Naive thymus-derived CD8-positive, alpha-beta T cell (primary cell): Measurements from ENCODE around the gene ARHGDIG. TPM values are rescaled to one million over a fixed set of nuclear protein-coding genes. Genes with fewer than 3 reads are reported as not detected.
A peak's percentile ranks its signal among the peaks of the same experiment; 100 is the strongest.
"Not testable (repeated sequence)": the region's sequence is repeated elsewhere in the genome, so short reads cannot be mapped to it uniquely, and the experiment has no call there.

Source experiments
- ATAC-seq, 2 donors: fragments of 150-1000 bp; cut with Tn5 transposase in 1 of 2; sonication (Bioruptor Pico), chemical (Tn5 transposase) in 1 of 2; 1 replicate in 1 of 2; 2 replicates in 1 of 2; pipeline ENCODE4 v1.10.0; 2021; ENCODE audit warnings: mild to moderate bottlenecking in 2 of 2, moderate library complexity in 2 of 2
- POLR2A ChIA-PET: fragments of 350-600 bp; sonication (Branson Sonifier 250); formaldehyde crosslinking; loops from one replicate; lab custom pipeline; 2021; ENCODE audit warnings: antibody characterized with exemption; lab: Charles Lee
- DNase-seq, 10 donors: peaks; one replicate each; pipeline versions ENCODE4 v3.0.0 to v3.0.0-alpha.2; 2020 to 2022
- H3K27ac Mint-ChIP-seq, 10 donors: one replicate each; pipeline ENCODE4 v1.8.0; 2020 to 2022; ENCODE audit warnings: mild to moderate bottlenecking in 10 of 10, mixed read lengths in 10 of 10, moderate library complexity in 4 of 10, inconsistent platforms in 1 of 10
- H3K27me3 Mint-ChIP-seq, 5 donors: one replicate each; pipeline ENCODE4 v1.8.0; 2021 to 2022; ENCODE audit warnings: mixed read lengths in 5 of 5
- H3K36me3 Mint-ChIP-seq, 3 donors: one replicate each; pipeline ENCODE4 v1.8.0; 2020 to 2022; ENCODE audit warnings: mixed read lengths in 3 of 3, mild to moderate bottlenecking in 2 of 3, inconsistent platforms in 1 of 3
- H3K4me1 Mint-ChIP-seq, 4 donors: one replicate each; pipeline ENCODE4 v1.8.0; 2021 to 2022; ENCODE audit warnings: mixed read lengths in 4 of 4
- H3K4me3 Mint-ChIP-seq, 10 donors: one replicate each; pipeline ENCODE4 v1.8.0; 2020 to 2022; ENCODE audit warnings: mild to moderate bottlenecking in 10 of 10, mixed read lengths in 10 of 10, moderate library complexity in 6 of 10, inconsistent platforms in 1 of 10
- H3K9me3 Mint-ChIP-seq, 9 donors: one replicate each; pipeline ENCODE4 v1.8.0; 2020 to 2022; ENCODE audit warnings: mixed read lengths in 9 of 9, mild to moderate bottlenecking in 3 of 9, inconsistent platforms in 1 of 9, moderate library complexity in 1 of 9
- polyA plus RNA-seq, 3 donors: library from polyadenylated mRNA; unstranded; fragments of 300-500 nt; fragmentation: Illumina TruSeq; gene quantifications; one replicate each; pipeline ENCODE4 v1.2.3, GENCODE V29; 2021
- total RNA-seq, 8 experiments: library from RNA in 2 of 8; stranded (reverse) in 2 of 8; gene quantifications; one replicate each; pipeline ENCODE4 v1.2.3 and lab custom pipeline; 2021 to 2026

ARHGDIG gene
- total and polyA plus RNA-seq, 5 experiments from 2014 or later, result 0.68 TPM; not detected in 4

DNA sequence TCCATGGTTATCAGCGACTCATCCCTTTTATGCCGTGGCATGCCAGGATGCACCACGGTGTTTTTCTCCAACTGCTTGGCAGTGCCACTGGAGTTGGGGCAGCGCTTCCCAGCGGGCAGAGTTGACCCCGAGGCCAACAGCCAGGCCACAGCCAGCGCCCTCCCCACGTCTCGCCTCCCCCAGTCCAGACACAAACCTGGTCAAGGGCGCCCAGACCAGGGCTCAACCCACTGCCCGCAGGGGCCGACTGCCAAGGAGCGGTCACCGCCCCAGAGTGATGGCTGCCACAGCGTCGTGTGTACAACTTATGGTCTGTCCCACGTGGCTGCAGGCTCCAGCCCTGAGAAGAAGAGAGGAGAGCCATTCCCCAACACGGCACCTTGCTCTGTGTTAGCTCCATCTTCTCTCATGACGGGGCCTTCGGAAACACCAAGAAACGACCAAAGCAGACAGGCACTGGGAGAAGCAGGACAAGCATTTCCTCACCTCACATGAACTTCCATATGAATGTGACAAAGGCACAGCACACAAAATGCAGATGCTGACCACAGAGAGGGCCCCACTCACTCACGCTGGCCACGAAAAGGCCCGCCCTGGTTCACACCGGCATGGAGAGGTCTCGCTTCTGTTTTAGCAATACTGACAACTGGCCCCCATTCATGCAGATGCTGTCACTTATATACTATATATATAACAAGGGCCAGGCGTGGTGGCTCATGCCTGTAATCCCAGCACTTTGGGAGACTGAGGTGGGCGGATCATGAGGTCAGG lies 45.2 kb downstream of the ARHGDIG start:
- Mint-ChIP-seq H3K9me3 (peaks cover 0 to 3% (median 0%) of the 10 kb centered on the region in 9 donors), H3K27me3 (peaks cover 0 to 3% (median 0%) of the 10 kb centered on the region in 5 donors), H3K27ac (peak overlapping the region; percentile 70 to 98 (median 96)), H3K4me1 (peaks cover 23 to 77% (median 66%) of the 10 kb centered on the region in 4 donors), H3K36me3 (peaks cover 0 to 7% (median 2%) of the 10 kb centered on the region in 3 donors), H3K4me3 (peak overlapping the region; percentile 73 to 88 (median 81))
- DNase-seq (no peak), ATAC-seq (no peak)
- POLR2A ChIA-PET, result interaction anchor here (1.0 to 1.8 kb wide), 10 partner anchors 11 to 91 kb away, joined by 3 to 7 read pairs (median 3); partner anchors contain the start of genes AXIN1 and FAM234A

GRCh38 chr16:330741-331140 lies 50.4 kb downstream of the ARHGDIG start:
- H3K27ac Mint-ChIP-seq, result peak overlapping the region in 5 of 10 donors; percentile 16 to 41 (median 32)
- peak in 1 of 10 donors; percentile 3 for DNase-seq

GRCh38 chr16:331181-331814 lies 50.9 kb downstream of the ARHGDIG start:
- ATAC-seq, DNase-seq, H3K9me3 Mint-ChIP-seq, POLR2A ChIA-PET, H3K27me3 Mint-ChIP-seq, H3K4me3 Mint-ChIP-seq: not testable (repeated sequence)
- H3K27ac Mint-ChIP-seq, result peak overlapping the region in 2 of 10 donors; percentile 14 to 24
- H3K36me3 Mint-ChIP-seq, result peaks cover 0 to 14% (median 0%) of the 10 kb centered on the region in 3 donors
- H3K4me1 Mint-ChIP-seq, result peaks cover 27 to 82% (median 67%) of the 10 kb centered on the region in 4 donors

More at GRCh38 chr16:330741-331140, 50.4 kb downstream of the ARHGDIG start:
- H3K9me3 Mint-ChIP-seq, result no peaks in the 10 kb centered on the region
- no peaks in the 10 kb centered on the region for H3K27me3 Mint-ChIP-seq
- ATAC-seq, result no peak
- peaks cover 25 to 81% (median 64%) of the 10 kb centered on the region in 4 donors for H3K4me1 Mint-ChIP-seq
- H3K36me3 Mint-ChIP-seq, result peaks cover 0 to 13% (median 0%) of the 10 kb centered on the region in 3 donors
- no peak overlapping the region for H3K4me3 Mint-ChIP-seq
- POLR2A ChIA-PET, result no interaction called here

Other genes with a start within 250 kb of the ARHGDIG start
- gene POLR3K, start 227.0 kb upstream of the ARHGDIG start, total RNA-seq, result 10 to 100 TPM; 16.2 to 17.1 TPM
- gene POLR3K, start 227.0 kb upstream of the ARHGDIG start, polyA plus RNA-seq, result 10 to 100 TPM; 20.9 to 29.5 (median 23.1) TPM
- 10 to 100 TPM in 1 of 2 experiments, 1 to 10 TPM in 1; 9.5 to 11.3 TPM for gene SNRNP25, start 226.8 kb upstream of the ARHGDIG start, total RNA-seq
- 10 to 100 TPM; 20.2 to 30.2 (median 22.3) TPM for gene SNRNP25, start 226.8 kb upstream of the ARHGDIG start, polyA plus RNA-seq
- not detected for gene RHBDF1, start 208.0 kb upstream of the ARHGDIG start, total RNA-seq
- under 1 TPM in 1 of 3 donors, not detected in 2; 0.50 TPM for gene RHBDF1, start 208.0 kb upstream of the ARHGDIG start, polyA plus RNA-seq
- 10 to 100 TPM; 24.5 to 27.2 TPM for gene MPG, start 202.4 kb upstream of the ARHGDIG start, total RNA-seq
- gene MPG, start 202.4 kb upstream of the ARHGDIG start, polyA plus RNA-seq, result 10 to 100 TPM; 46.0 to 57.7 (median 51.8) TPM
- gene NPRL3, start 141.9 kb upstream of the ARHGDIG start, total RNA-seq, result 10 to 100 TPM; 40.7 to 41.3 TPM
- 10 to 100 TPM in 2 of 3 donors, 1 to 10 TPM in 1; 5.9 to 16.2 (median 13.1) TPM for gene NPRL3, start 141.9 kb upstream of the ARHGDIG start, polyA plus RNA-seq
- not detected for gene HBZ, start 127.9 kb upstream of the ARHGDIG start, total RNA-seq
- gene HBZ, start 127.9 kb upstream of the ARHGDIG start, polyA plus RNA-seq, result not detected
- gene HBM, start 114.6 kb upstream of the ARHGDIG start, total RNA-seq, result not detected
- not detected for gene HBM, start 114.6 kb upstream of the ARHGDIG start, polyA plus RNA-seq
- not detected for gene HBA2, start 107.7 kb upstream of the ARHGDIG start, total RNA-seq
- 1 to 10 TPM in 1 of 3 donors, under 1 TPM in 1, not detected in 1; 0.89 to 8.6 TPM for gene HBA2, start 107.7 kb upstream of the ARHGDIG start, polyA plus RNA-seq
- gene HBA1, start 103.9 kb upstream of the ARHGDIG start, total RNA-seq, result not detected
- gene HBA1, start 103.9 kb upstream of the ARHGDIG start, polyA plus RNA-seq, result 1 to 10 TPM in 1 of 3 donors, not detected in 2; 1.7 TPM
- gene HBQ1, start 100.1 kb upstream of the ARHGDIG start, total RNA-seq, result not detected
- under 1 TPM in 1 of 3 donors, not detected in 2; 0.71 TPM for gene HBQ1, start 100.1 kb upstream of the ARHGDIG start, polyA plus RNA-seq
- 100 to 1,000 TPM; 193 to 194 TPM for gene LUC7L, start 51.1 kb upstream of the ARHGDIG start, total RNA-seq
- gene LUC7L, start 51.1 kb upstream of the ARHGDIG start, polyA plus RNA-seq, result 10 to 100 TPM in 1 of 3 donors, 1 to 10 TPM in 2; 4.5 to 11.9 (median 7.2) TPM
- gene FAM234A, start 45.8 kb upstream of the ARHGDIG start, total RNA-seq, result 10 to 100 TPM; 36.7 to 46.5 TPM
- 10 to 100 TPM; 18.8 to 46.4 (median 34.4) TPM for gene FAM234A, start 45.8 kb upstream of the ARHGDIG start, polyA plus RNA-seq
- not detected for gene RGS11, start 4.6 kb upstream of the ARHGDIG start, total RNA-seq
- not detected for gene RGS11, start 4.6 kb upstream of the ARHGDIG start, polyA plus RNA-seq
- under 1 TPM in 1 of 2 experiments, not detected in 1; 0.44 TPM for gene PDIA2, start 2.6 kb downstream of the ARHGDIG start, total RNA-seq
- gene PDIA2, start 2.6 kb downstream of the ARHGDIG start, polyA plus RNA-seq, result not detected
- gene AXIN1, start 72.1 kb downstream of the ARHGDIG start, total RNA-seq, result 10 to 100 TPM; 40.7 to 44.0 TPM
- 1 to 10 TPM; 1.6 to 4.1 (median 2.2) TPM for gene AXIN1, start 72.1 kb downstream of the ARHGDIG start, polyA plus RNA-seq
- 10 to 100 TPM; 32.4 to 33.3 TPM for gene MRPL28, start 89.9 kb downstream of the ARHGDIG start, total RNA-seq
- 10 to 100 TPM; 57.4 to 66.6 (median 64.7) TPM for gene MRPL28, start 89.9 kb downstream of the ARHGDIG start, polyA plus RNA-seq
- 10 to 100 TPM; 80.1 to 80.4 TPM for gene PGAP6, start 101.4 kb downstream of the ARHGDIG start, total RNA-seq
- 10 to 100 TPM; 19.5 to 38.1 (median 22.0) TPM for gene PGAP6, start 101.4 kb downstream of the ARHGDIG start, polyA plus RNA-seq
- gene NME4, start 116.6 kb downstream of the ARHGDIG start, total RNA-seq, result 10 to 100 TPM; 29.7 to 33.2 TPM
- 10 to 100 TPM; 38.9 to 61.9 (median 60.7) TPM for gene NME4, start 116.6 kb downstream of the ARHGDIG start, polyA plus RNA-seq
- gene DECR2, start 121.3 kb downstream of the ARHGDIG start, total RNA-seq, result 10 to 100 TPM in 1 of 2 experiments, 1 to 10 TPM in 1; 8.5 to 10.8 TPM
- 10 to 100 TPM in 1 of 3 donors, 1 to 10 TPM in 2; 7.4 to 12.2 (median 8.5) TPM for gene DECR2, start 121.3 kb downstream of the ARHGDIG start, polyA plus RNA-seq
- 10 to 100 TPM; 43.8 to 49.7 TPM for gene RAB11FIP3, start 145.1 kb downstream of the ARHGDIG start, total RNA-seq
- 1 to 10 TPM; 1.3 to 5.0 (median 2.2) TPM for gene RAB11FIP3, start 145.1 kb downstream of the ARHGDIG start, polyA plus RNA-seq
- gene CAPN15, start 247.1 kb downstream of the ARHGDIG start, total RNA-seq, result 10 to 100 TPM; 63.1 to 63.2 TPM
- gene CAPN15, start 247.1 kb downstream of the ARHGDIG start, polyA plus RNA-seq, result 1 to 10 TPM; 5.5 to 7.9 (median 6.0) TPM